ENCODE data around the gene SMIM5. TPM values are rescaled to one million over a fixed set of nuclear protein-coding genes. Genes with fewer than 3 reads are reported as not detected.

SMIM5 gene
- total and polyA plus RNA-seq, 2 of the 13 experiments (the other 11 are each of a cell fraction or from before 2014, with no cell fraction given) = not detected

DNA sequence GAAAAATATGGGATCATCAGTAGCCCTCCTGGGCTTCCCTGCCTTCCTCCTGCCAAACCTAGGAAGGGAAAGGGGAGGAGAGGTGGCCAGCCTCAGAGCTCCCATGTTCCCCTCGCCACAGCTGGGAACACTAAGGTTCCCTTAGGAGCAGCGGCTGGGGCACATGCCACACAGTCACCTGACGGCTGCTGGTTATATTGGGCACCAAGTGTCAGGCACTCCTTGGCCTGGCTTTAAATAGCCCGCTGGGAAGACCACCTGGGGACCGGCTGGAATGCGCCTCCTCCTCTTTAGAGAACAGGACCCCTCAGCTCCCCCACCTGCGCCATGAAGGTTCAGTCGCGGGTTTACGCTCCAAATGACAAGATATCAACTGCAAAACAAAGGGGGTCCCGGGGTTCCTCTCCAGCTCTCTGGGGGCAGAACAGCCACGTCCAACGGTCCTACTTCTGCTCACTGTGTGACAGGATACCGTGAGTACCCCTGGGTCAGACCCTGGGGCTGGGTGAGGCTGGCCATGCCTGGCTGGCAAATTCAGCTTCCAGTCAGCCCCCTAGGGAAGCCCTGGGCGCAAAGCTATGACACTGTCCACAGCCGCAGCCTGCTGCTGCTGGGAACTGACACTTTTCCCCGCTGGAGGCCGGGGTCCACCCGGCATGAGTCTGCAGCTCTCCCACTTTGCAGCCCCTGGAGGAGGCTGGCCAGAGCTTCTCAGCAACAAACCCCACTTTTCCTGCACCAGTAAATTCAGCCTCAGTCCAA lies 3.3 kb downstream of the SMIM5 start:
- DNase-seq (ENCODE audit: low spot score) (no peak), ATAC-seq (no peak), FAIRE-seq (no peak)
- intact Hi-C loops (cut with micrococcal nuclease; ENCODE audit: unreplicated experiment) (no loop called here), in situ Hi-C loops (cut with HindIII; ENCODE audit: extremely low pct_ligation_motif_present, low pct_unique_long_range_greater_than_20kb) (no loop called here)
- TF ChIP-seq SCMH1 (CRISPR knock-in tag; IDR thresholded peaks at IDR 0.05; ENCODE audit: borderline replicate concordance) = no peak
- TF ChIP-seq, protein P1, sequence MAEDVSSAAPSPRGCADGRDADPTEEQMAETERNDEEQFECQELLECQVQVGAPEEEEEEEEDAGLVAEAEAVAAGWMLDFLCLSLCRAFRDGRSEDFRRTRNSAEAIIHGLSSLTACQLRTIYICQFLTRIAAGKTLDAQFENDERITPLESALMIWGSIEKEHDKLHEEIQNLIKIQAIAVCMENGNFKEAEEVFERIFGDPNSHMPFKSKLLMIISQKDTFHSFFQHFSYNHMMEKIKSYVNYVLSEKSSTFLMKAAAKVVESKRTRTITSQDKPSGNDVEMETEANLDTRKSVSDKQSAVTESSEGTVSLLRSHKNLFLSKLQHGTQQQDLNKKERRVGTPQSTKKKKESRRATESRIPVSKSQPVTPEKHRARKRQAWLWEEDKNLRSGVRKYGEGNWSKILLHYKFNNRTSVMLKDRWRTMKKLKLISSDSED (CRISPR knock-in tag; IDR thresholded peaks at IDR 0.05) = no peak
- no peak for TF ChIP-seq RFX5 (IDR thresholded peaks at IDR 0.05; ENCODE audit: low read depth, low read length)
- TF ChIP-seq, protein P2, sequence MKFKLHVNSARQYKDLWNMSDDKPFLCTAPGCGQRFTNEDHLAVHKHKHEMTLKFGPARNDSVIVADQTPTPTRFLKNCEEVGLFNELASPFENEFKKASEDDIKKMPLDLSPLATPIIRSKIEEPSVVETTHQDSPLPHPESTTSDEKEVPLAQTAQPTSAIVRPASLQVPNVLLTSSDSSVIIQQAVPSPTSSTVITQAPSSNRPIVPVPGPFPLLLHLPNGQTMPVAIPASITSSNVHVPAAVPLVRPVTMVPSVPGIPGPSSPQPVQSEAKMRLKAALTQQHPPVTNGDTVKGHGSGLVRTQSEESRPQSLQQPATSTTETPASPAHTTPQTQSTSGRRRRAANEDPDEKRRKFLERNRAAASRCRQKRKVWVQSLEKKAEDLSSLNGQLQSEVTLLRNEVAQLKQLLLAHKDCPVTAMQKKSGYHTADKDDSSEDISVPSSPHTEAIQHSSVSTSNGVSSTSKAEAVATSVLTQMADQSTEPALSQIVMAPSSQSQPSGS (CRISPR knock-in tag; IDR thresholded peaks at IDR 0.05) = no peak
- TF ChIP-seq, protein P3, sequence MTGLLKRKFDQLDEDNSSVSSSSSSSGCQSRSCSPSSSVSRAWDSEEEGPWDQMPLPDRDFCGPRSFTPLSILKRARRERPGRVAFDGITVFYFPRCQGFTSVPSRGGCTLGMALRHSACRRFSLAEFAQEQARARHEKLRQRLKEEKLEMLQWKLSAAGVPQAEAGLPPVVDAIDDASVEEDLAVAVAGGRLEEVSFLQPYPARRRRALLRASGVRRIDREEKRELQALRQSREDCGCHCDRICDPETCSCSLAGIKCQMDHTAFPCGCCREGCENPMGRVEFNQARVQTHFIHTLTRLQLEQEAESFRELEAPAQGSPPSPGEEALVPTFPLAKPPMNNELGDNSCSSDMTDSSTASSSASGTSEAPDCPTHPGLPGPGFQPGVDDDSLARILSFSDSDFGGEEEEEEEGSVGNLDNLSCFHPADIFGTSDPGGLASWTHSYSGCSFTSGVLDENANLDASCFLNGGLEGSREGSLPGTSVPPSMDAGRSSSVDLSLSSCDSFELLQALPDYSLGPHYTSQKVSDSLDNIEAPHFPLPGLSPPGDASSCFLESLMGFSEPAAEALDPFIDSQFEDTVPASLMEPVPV (CRISPR knock-in tag; IDR thresholded peaks at IDR 0.05) = no peak
- no peak for TF ChIP-seq CCDC6 (CRISPR knock-in tag; IDR thresholded peaks at IDR 0.05)
- no peak for TF ChIP-seq MTF1 (CRISPR knock-in tag; IDR thresholded peaks at IDR 0.05)
- TF ChIP-seq, protein P4, sequence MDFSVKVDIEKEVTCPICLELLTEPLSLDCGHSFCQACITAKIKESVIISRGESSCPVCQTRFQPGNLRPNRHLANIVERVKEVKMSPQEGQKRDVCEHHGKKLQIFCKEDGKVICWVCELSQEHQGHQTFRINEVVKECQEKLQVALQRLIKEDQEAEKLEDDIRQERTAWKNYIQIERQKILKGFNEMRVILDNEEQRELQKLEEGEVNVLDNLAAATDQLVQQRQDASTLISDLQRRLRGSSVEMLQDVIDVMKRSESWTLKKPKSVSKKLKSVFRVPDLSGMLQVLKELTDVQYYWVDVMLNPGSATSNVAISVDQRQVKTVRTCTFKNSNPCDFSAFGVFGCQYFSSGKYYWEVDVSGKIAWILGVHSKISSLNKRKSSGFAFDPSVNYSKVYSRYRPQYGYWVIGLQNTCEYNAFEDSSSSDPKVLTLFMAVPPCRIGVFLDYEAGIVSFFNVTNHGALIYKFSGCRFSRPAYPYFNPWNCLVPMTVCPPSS (IDR thresholded peaks at IDR 0.05) = no peak
- TF ChIP-seq ZFP36 (IDR thresholded peaks at IDR 0.05; ENCODE audit: borderline replicate concordance, low read depth, low read length, partially characterized antibody) = no peak
- TF ChIP-seq POLR2AphosphoS2 (IDR thresholded peaks at IDR 0.05; ENCODE audit: low read depth, low read length) = no peak
- H3K79me2 ChIP-seq (ENCODE audit: insufficient read depth, low read length) = no peaks in the 10 kb centered on the region
- no peak overlapping the region for H3K27ac ChIP-seq (ENCODE audit: extremely low read length, insufficient read depth, low read length)
- ChIA-PET POLR2A (no interaction called here), CTCF (ENCODE audit: low intra/inter-chr PET ratio, low total read pairs) (no interaction called here)
- H3K27me3 ChIP-seq (ENCODE audit: control insufficient read depth in 1 of 2, insufficient read depth in 2 of 2, low read length in 2 of 2) = no peaks in the 10 kb centered on the region
- WGBS (ENCODE audit: low lambda C conversion rate) = 97% methylated on average over 16 of the region's 19 CpGs
- H3K9me3 ChIP-seq (ENCODE audit: low read length) = no peaks in the 10 kb centered on the region
- peaks cover 19% of the 10 kb centered on the region for H3K4me1 ChIP-seq (ENCODE audit: insufficient read depth, low read length)
- H3K4me2 ChIP-seq (ENCODE audit: low read depth, low read length) = no peak overlapping the region
- no TSS peak for BruUV-seq (replicated peaks)
- no peak overlapping the region for H3K9ac ChIP-seq (ENCODE audit: insufficient read depth, low read depth, low read length)
- H3K36me3 ChIP-seq (replicated peaks in 1 of 2; ENCODE audit: control insufficient read depth in 1 of 2, insufficient read depth in 2 of 2, low read length in 2 of 2) = peaks cover 8 to 14% of the 10 kb centered on the region in 2 experiments
- no peak overlapping the region for H3K4me3 ChIP-seq (replicated peaks in 1 of 3; ENCODE audit: insufficient read depth in 1 of 3, low read depth in 2 of 3, low read length in 3 of 3)
- H4K20me1 ChIP-seq (ENCODE audit: insufficient read depth, low read length) = peaks cover 4% of the 10 kb centered on the region; the same call in 1 of the 2 replicates
- no peak overlapping the region for H2AFZ ChIP-seq (ENCODE audit: low read length)

Measured in HepG2 (cell line).